Lung (tissue), 12 donors: ENCODE results near the gene AZU1. TPM values are rescaled to one million over a fixed set of nuclear protein-coding genes. Genes with fewer than 3 reads are reported as not detected.

Experiments used
- ATAC-seq: fragments of 200-7000 bp; cut with Tn5 transposase; one replicate; pipeline ENCODE4 v1.9.1; 2020; ENCODE audit warnings: moderate number of reproducible peaks; ENCODE audit not compliant: insufficient read depth, low FRiP score
- DNase-seq, 3 donors: peaks; one replicate each; pipeline ENCODE4 v3.0.0-alpha.2; 2013 to 2017
- H3K27ac ChIP-seq, 2 donors: one replicate each; pipeline ENCODE4 v1.5.1; 2013; ENCODE audit warnings: mild to moderate bottlenecking in 2 of 2, moderate library complexity in 2 of 2, control low read depth in 1 of 2, inconsistent platforms in 1 of 2, low read depth in 1 of 2, low read length in 1 of 2
- H3K27me3 ChIP-seq, 3 donors: one replicate each; pipeline ENCODE4 v1.5.1; 2013; ENCODE audit warnings: low read length in 2 of 3; ENCODE audit not compliant: control insufficient read depth in 3 of 3, insufficient read depth in 3 of 3
- H3K36me3 ChIP-seq, 4 donors: one replicate each; pipeline ENCODE4 v1.5.1; 2013; ENCODE audit warnings: low read length in 4 of 4, mild to moderate bottlenecking in 1 of 4, moderate library complexity in 1 of 4; ENCODE audit not compliant: control insufficient read depth in 4 of 4, insufficient read depth in 4 of 4
- H3K4me1 ChIP-seq, 5 donors: one replicate each; pipeline ENCODE4 v1.5.1; 2013; ENCODE audit warnings: low read length in 5 of 5, mild to moderate bottlenecking in 2 of 5, moderate library complexity in 1 of 5; ENCODE audit not compliant: control insufficient read depth in 5 of 5, insufficient read depth in 5 of 5
- H3K4me3 ChIP-seq: one replicate; pipeline ENCODE4 v1.5.1; 2013; ENCODE audit warnings: mild to moderate bottlenecking, control low read depth, moderate library complexity
- H3K9ac ChIP-seq, 2 donors: one replicate each; pipeline ENCODE4 v1.5.1; 2013; ENCODE audit warnings: low read length in 2 of 2, control low read depth in 1 of 2; ENCODE audit not compliant: insufficient read depth in 1 of 2
- H3K9me3 ChIP-seq, 4 donors: one replicate each; pipeline ENCODE4 v1.5.1; 2013; ENCODE audit warnings: low read length in 3 of 4, mild to moderate bottlenecking in 1 of 4, moderate library complexity in 1 of 4; ENCODE audit not compliant: control insufficient read depth in 4 of 4, insufficient read depth in 3 of 4
- WGBS, 2 donors: extraction: QIAGEN DNeasy Blood & Tissue Kit; methylation state at CpG; one replicate each; pipeline ENCODE4 v1.1.7; 2013; 5-methylcytosine and 5-hydroxymethylcytosine counted together
- polyA plus RNA-seq, 2 donors: library from polyadenylated mRNA; stranded (reverse); fragments of 200-250 nt; gene quantifications; one replicate each; pipeline ENCODE4 v1.2.1, GENCODE V29; 2013
- total RNA-seq, 2 donors: library from RNA; depleted of rRNA in 1 of 2; stranded (reverse); fragments of >200 nt in 1 of 2; gene quantifications; one replicate each; pipeline ENCODE4 v1.2.1, GENCODE V29; 2014 to 2021
- TF ChIP-seq, protein P1 (sequence below): IDR thresholded peaks from 2 replicates; pipeline ENCODE4 v1.5.1; 2012; ENCODE audit warnings: mild to moderate bottlenecking; ENCODE audit errors: control extremely low read depth, extremely low read depth
- donor health status: control.
- donor health status: control.
- donor health status: Bipolar disorder and iron deficiency.
- donor health status: healthy.
- donor health status: DM: yes; HTN: yes; CAD: no.

The AZU1 gene
- total and polyA plus RNA-seq, 4 donors, result 2.0 to 9.8 (median 4.4) TPM

GRCh38 chr19:867301-867793 lies 39.7 kb downstream of the AZU1 start:
- Histone ChIP-seq H3K27me3 (peaks cover 0 to 2% (median 0%) of the 10 kb centered on the region in 3 donors), H3K9ac (no peak overlapping the region), H3K4me1 (peaks cover 0 to 20% (median 12%) of the 10 kb centered on the region in 5 donors), H3K9me3 (no peaks in the 10 kb centered on the region), H3K27ac (no peak overlapping the region), H3K36me3 (peaks cover 0 to 33% (median 13%) of the 10 kb centered on the region in 4 donors), H3K4me3 (no peak overlapping the region)
- WGBS, 2 donors, result 85 to 88% methylated on average over 16 of the region's 16 CpGs
- DNase-seq (peak in 2 of 3 donors; percentile 43 to 47), ATAC-seq (no peak)
- TF ChIP-seq, protein P1, sequence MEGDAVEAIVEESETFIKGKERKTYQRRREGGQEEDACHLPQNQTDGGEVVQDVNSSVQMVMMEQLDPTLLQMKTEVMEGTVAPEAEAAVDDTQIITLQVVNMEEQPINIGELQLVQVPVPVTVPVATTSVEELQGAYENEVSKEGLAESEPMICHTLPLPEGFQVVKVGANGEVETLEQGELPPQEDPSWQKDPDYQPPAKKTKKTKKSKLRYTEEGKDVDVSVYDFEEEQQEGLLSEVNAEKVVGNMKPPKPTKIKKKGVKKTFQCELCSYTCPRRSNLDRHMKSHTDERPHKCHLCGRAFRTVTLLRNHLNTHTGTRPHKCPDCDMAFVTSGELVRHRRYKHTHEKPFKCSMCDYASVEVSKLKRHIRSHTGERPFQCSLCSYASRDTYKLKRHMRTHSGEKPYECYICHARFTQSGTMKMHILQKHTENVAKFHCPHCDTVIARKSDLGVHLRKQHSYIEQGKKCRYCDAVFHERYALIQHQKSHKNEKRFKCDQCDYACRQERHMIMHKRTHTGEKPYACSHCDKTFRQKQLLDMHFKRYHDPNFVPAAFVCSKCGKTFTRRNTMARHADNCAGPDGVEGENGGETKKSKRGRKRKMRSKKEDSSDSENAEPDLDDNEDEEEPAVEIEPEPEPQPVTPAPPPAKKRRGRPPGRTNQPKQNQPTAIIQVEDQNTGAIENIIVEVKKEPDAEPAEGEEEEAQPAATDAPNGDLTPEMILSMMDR, result no peak

DNA sequence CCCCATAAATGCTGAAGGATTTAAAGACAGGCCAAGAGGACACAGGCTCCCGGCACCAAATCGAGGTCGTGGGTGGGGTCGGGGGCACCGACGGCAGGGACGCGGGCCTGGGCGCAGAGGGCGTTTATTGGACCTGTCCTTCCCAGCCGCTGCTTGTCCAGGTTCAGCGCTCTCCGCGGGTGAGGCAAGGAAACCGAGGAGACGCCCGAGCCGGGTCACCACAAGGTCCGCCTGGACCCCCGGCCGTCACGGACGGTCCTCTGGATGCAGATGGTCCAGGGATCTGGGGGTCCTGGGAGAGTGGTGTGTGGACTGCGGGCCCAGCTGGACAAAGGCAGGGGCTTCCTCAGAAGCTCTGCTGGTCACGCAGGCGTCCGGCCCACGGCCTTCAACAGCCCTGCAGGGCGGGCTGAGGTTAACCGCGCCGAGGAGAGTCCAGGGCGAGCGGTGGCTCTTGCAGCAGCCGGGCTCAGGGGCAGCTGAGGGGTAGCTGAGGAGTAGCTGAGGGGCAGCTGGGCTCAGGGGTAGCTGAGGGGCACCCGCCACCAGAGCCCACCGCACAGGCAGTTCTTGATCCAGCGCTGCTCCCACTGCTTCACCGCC lies 40.3 kb downstream of the AZU1 start:
- DNase-seq, result no peak
- no peak overlapping the region for H3K9ac ChIP-seq
- H3K4me1 ChIP-seq, result peaks cover 0 to 20% (median 12%) of the 10 kb centered on the region in 5 donors
- no peak overlapping the region for H3K27ac ChIP-seq
- H3K4me3 ChIP-seq, result no peak overlapping the region
- peaks cover 0 to 33% (median 13%) of the 10 kb centered on the region in 4 donors for H3K36me3 ChIP-seq
- peaks cover 0 to 2% (median 0%) of the 10 kb centered on the region in 3 donors for H3K27me3 ChIP-seq
- WGBS, 2 donors, result 96 to 98% methylated on average over 38 to 39 of the region's 39 CpGs
- TF ChIP-seq, protein P1, result no peak
- no peak for ATAC-seq
- no peaks in the 10 kb centered on the region for H3K9me3 ChIP-seq

DNA sequence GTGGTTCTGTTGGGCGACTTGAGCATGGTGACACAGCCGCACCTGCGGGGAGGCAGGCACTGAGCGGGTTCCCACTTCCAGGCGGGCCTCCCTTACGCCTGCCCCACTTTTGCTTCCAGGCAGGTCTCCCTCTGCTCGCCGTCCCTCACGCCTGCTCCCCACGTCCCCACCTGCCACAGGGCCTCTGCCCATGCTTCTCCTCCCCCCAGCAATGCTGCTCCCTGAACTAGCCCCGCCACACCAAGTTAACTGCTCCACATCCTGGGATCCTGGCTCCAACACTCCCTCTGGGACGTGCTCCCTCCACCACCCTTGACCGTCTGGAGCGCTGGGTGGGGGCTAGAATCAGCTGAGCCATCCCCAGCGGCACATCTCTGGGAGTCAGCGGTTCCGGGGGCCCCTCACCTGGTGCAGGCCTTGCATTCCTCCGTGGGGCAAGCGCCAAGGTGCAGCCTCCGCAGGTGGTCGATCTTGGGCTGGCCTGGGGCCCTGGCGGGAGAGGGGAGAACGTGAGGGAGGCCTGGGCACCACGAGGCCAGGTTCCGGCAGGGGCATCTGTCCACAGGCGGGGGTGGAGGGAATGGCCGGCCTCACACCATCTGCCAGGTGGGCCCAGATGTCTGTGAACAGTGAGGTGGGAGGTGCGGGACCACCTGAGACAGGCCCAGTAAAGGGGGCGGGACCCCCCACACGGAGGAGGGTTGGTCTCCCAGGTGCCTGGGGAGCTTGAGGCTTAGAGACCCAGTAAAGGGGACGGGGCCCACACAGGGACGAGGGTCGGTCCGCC lies 41.0 kb downstream of the AZU1 start:
- TF ChIP-seq, protein P1, result no peak
- H3K9ac ChIP-seq, result peak overlapping the region in 1 of 2 donors; percentile 55

More for the DNA sequence above, 41.0 kb downstream of the AZU1 start:
- no peak for DNase-seq
- WGBS, 2 donors, result 93 to 94% methylated on average over 33 to 34 of the region's 34 CpGs
- H3K27ac ChIP-seq, result peak overlapping the region in 1 of 2 donors; percentile 68
- H3K27me3 ChIP-seq, result no peaks in the 10 kb centered on the region
- H3K4me1 ChIP-seq, result peaks cover 0 to 20% (median 12%) of the 10 kb centered on the region in 5 donors
- H3K4me3 ChIP-seq, result no peak overlapping the region
- no peaks in the 10 kb centered on the region for H3K9me3 ChIP-seq
- ATAC-seq, result no peak
- peaks cover 0 to 36% (median 14%) of the 10 kb centered on the region in 4 donors for H3K36me3 ChIP-seq
